Measurements from ENCODE around the gene NUMA1. TPM values are rescaled to one million over a fixed set of nuclear protein-coding genes. Genes with fewer than 3 reads are reported as not detected.
A peak's percentile ranks its signal among the peaks of the same experiment; 100 is the strongest.

Gene NUMA1
- total and polyA plus RNA-seq, 9 of the 15 experiments (the other 6 are each of a cell fraction or from before 2014, with no cell fraction given): 4.1 to 104 (median 51.2) TPM

- TF ChIP-seq FOXJ2 (tag; IDR thresholded peaks at IDR 0.05) (0 out of 2 replicates have a peak, but pooled peaks have one; percentile 15), ZNF124 (CRISPR knock-in tag; IDR thresholded peaks at IDR 0.05) (no peak), MBD2 (IDR thresholded peaks at IDR 0.05; ENCODE audit: borderline replicate concordance, low read depth) (no peak), ZNF3 (CRISPR knock-in tag; IDR thresholded peaks at IDR 0.05) (no peak), ZNF263 (CRISPR knock-in tag; IDR thresholded peaks at IDR 0.05; ENCODE audit: borderline replicate concordance) (no peak), GTF2E2 (tag; IDR thresholded peaks at IDR 0.05) (0 out of 2 replicates have a peak, but pooled peaks have one; percentile 31), HDAC6 (IDR thresholded peaks at IDR 0.05; ENCODE audit: low read depth, low read length) (no peak), RBBP5 (IDR thresholded peaks at IDR 0.05; ENCODE audit: borderline replicate concordance, insufficient read depth, low read length, poor library complexity, severe bottlenecking) (no peak), ZNF717 (CRISPR knock-in tag; IDR thresholded peaks at IDR 0.05) (no peak), CSDE1 (IDR thresholded peaks at IDR 0.05) (no peak), HDAC2 (IDR thresholded peaks at IDR 0.05) (no peak), ZNF140 (CRISPR knock-in tag; IDR thresholded peaks at IDR 0.05) (no peak), NR2C2 (CRISPR knock-in tag; IDR thresholded peaks at IDR 0.05) (no peak), NR2C2 (tag; IDR thresholded peaks at IDR 0.05) (peak; percentile 87), KAT7 (CRISPR knock-in tag; IDR thresholded peaks at IDR 0.05; ENCODE audit: borderline replicate concordance) (no peak), ZEB2 (IDR thresholded peaks at IDR 0.05) (no peak), ZNF134 (CRISPR knock-in tag; conservative IDR thresholded peaks at IDR 0.05) (no peak), TEAD1 (CRISPR knock-in tag; IDR thresholded peaks at IDR 0.05) (peak in 1 of 2 experiments; percentile 19; a peak in 1 of 4 replicates), JUN (IDR thresholded peaks at IDR 0.05; ENCODE audit: borderline replicate concordance, low read depth, low read length) (no peak), JUN (CRISPR knock-in tag; IDR thresholded peaks at IDR 0.05; ENCODE audit: borderline replicate concordance) (no peak), ARID3A (IDR thresholded peaks at IDR 0.05; ENCODE audit: borderline replicate concordance, low read depth, low read length) (no peak)
- TF ChIP-seq, protein P1, sequence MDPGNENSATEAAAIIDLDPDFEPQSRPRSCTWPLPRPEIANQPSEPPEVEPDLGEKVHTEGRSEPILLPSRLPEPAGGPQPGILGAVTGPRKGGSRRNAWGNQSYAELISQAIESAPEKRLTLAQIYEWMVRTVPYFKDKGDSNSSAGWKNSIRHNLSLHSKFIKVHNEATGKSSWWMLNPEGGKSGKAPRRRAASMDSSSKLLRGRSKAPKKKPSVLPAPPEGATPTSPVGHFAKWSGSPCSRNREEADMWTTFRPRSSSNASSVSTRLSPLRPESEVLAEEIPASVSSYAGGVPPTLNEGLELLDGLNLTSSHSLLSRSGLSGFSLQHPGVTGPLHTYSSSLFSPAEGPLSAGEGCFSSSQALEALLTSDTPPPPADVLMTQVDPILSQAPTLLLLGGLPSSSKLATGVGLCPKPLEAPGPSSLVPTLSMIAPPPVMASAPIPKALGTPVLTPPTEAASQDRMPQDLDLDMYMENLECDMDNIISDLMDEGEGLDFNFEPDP (CRISPR knock-in tag; IDR thresholded peaks at IDR 0.05): no peak
- TF ChIP-seq, protein P2, sequence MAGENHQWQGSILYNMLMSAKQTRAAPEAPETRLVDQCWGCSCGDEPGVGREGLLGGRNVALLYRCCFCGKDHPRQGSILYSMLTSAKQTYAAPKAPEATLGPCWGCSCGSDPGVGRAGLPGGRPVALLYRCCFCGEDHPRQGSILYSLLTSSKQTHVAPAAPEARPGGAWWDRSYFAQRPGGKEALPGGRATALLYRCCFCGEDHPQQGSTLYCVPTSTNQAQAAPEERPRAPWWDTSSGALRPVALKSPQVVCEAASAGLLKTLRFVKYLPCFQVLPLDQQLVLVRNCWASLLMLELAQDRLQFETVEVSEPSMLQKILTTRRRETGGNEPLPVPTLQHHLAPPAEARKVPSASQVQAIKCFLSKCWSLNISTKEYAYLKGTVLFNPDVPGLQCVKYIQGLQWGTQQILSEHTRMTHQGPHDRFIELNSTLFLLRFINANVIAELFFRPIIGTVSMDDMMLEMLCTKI (IDR thresholded peaks at IDR 0.05; ENCODE audit: partially characterized antibody): no peak
- TF ChIP-seq, protein P3, sequence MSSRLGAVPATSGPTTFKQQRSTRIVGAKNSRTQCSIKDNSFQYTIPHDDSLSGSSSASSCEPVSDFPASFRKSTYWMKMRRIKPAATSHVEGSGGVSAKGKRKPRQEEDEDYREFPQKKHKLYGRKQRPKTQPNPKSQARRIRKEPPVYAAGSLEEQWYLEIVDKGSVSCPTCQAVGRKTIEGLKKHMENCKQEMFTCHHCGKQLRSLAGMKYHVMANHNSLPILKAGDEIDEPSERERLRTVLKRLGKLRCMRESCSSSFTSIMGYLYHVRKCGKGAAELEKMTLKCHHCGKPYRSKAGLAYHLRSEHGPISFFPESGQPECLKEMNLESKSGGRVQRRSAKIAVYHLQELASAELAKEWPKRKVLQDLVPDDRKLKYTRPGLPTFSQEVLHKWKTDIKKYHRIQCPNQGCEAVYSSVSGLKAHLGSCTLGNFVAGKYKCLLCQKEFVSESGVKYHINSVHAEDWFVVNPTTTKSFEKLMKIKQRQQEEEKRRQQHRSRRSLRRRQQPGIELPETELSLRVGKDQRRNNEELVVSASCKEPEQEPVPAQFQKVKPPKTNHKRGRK (tag; IDR thresholded peaks at IDR 0.05): no peak
These were observed 10.5 kb downstream of the NUMA1 start (continued) for GRCh38 chr11:72069787-72070251.

All from K562 (cell line).